GM23248 (cell line): ENCODE measurements around the gene CD7.

Experiments used
- EZH2 ChIP-seq: fragments of 200-600 bp; sonication (generic); IDR thresholded peaks from 2 replicates; pipeline ENCODE4 v1.6.1; 2018; ENCODE audit warnings: antibody characterized with exemption, mild to moderate bottlenecking; ENCODE audit not compliant: insufficient read depth, poor library complexity, severe bottlenecking
- EZH2phosphoT487 ChIP-seq: fragments of 200-600 bp; sonication (generic); IDR thresholded peaks from 2 replicates; pipeline ENCODE4 v1.6.1; 2018; ENCODE audit warnings: antibody characterized with exemption, moderate library complexity, mild to moderate bottlenecking, low read depth; ENCODE audit not compliant: insufficient read depth

DNA sequence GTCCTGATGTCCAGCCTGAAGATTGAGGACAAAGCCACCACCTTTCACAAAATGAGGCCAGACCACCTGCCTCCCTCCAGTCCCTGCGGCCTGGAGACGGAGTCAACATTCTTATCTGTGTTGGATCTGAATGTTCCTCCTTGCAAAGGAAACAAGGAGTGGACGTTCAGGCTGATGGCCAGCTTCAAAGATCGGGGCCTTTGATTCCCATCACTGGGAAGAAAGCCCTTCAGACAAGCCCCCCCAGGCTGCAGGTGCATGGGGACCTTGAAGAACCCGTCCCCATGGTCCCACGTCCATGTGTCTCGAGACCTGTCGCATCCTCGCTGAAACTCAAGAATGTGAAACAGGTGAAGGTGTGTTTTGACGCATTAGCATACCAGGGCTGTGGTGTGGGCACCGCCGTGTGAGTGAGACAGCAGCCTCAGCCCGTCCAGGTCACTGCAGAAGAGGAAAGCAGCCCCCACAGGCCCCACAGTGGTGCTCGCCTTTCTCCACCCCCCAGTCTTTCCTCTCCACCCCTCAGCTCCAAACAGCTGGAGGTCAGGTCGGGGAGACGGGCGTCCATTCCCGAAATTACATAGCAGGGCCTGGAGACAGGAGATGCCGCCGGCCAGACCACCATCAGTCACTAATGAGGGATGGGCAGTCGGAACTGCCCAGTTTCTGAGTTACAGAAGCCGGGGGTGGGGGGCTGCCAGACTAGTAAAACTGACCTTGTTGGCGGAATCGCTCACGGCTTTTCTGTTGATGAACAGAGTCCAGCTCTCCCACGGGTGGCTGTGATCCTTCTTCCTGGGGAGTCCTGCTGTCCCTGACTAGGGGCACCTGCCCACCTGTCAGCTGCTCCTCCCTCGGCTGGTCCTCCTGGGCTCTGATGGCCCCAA, 43.0 kb downstream of the CD7 start:
- TF ChIP-seq EZH2phosphoT487, result no peak
- TF ChIP-seq EZH2, result no peak
